Cardiac fibroblast (primary cell): ENCODE measurements around the gene SGIP1.

ENCODE experiments used
- DNase-seq, 2 donors: peaks; one replicate each; pipeline versions ENCODE4 v3.0.0 to v3.0.0-alpha.2; 2010; ENCODE audit warnings: low read depth in 2 of 2
- H3K4me3 ChIP-seq, 2 donors: replicated peaks in 1 of 2; 1 replicate in 1 of 2; 2 replicates in 1 of 2; pipeline ENCODE4 v1.5.1; 2011; ENCODE audit warnings: low read depth in 2 of 2, low read length in 2 of 2, mild to moderate bottlenecking in 2 of 2, moderate library complexity in 1 of 2
- TF ChIP-seq, protein P1 (sequence below): IDR thresholded peaks from one replicate; pipeline ENCODE4 v1.5.1; 2011; ENCODE audit warnings: low read depth, mild to moderate bottlenecking, low read length, inconsistent platforms

The SGIP1 gene

DNA sequence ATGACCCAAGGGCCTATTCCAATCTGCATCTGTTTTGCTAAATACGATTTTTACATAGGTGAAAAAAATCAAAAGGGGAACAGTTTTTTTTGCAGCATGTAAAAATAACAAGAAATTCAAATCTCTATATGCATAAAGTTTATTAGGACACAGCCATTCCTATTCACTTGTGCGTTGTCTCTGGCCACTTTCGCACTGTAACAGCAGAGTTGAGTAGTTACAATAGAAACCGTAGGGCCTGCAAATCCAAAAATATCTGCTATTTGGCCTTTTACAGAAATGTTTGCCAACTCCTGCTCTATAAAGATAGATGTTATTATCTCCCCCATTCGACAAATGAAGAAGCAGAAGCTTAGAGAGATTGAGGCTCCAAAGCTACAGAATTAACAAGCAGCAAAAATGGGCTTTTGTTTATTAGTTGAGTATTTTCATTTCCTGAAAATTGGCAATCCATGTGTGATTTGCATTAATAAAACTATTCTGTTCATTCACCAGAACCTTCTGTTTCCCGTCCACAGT is 223.8 kb downstream of the SGIP1 start:
- no peak overlapping the region for H3K4me3 ChIP-seq
- DNase-seq, result no peak
- TF ChIP-seq, protein P1, sequence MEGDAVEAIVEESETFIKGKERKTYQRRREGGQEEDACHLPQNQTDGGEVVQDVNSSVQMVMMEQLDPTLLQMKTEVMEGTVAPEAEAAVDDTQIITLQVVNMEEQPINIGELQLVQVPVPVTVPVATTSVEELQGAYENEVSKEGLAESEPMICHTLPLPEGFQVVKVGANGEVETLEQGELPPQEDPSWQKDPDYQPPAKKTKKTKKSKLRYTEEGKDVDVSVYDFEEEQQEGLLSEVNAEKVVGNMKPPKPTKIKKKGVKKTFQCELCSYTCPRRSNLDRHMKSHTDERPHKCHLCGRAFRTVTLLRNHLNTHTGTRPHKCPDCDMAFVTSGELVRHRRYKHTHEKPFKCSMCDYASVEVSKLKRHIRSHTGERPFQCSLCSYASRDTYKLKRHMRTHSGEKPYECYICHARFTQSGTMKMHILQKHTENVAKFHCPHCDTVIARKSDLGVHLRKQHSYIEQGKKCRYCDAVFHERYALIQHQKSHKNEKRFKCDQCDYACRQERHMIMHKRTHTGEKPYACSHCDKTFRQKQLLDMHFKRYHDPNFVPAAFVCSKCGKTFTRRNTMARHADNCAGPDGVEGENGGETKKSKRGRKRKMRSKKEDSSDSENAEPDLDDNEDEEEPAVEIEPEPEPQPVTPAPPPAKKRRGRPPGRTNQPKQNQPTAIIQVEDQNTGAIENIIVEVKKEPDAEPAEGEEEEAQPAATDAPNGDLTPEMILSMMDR, result no peak

DNA sequence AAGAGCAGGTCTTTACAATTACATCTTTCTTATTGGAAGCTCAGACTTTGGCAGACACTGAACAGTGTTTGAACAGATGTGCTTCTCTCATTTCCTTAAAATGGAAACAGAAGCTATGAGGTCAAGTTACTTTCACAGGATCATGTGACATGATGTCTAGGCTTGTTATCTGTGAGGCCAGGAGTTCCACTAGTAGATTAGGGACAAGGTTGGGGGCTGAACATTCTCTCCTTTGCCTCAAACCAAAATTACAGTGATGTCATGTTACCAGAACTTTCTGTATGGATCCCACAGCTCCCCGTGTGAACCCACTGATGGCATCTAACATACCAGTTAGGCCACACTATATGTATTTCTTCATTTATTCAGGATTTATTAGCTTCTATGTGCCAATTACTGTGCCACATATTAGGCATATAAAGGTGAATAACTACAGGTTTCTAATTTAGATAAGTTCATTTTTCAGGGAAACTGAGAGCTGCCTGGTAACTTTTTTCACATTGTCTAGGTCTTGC is 224.3 kb downstream of the SGIP1 start:
- DNase-seq, result no peak
- TF ChIP-seq, protein P1, result no peak
- no peak overlapping the region for H3K4me3 ChIP-seq

DNA sequence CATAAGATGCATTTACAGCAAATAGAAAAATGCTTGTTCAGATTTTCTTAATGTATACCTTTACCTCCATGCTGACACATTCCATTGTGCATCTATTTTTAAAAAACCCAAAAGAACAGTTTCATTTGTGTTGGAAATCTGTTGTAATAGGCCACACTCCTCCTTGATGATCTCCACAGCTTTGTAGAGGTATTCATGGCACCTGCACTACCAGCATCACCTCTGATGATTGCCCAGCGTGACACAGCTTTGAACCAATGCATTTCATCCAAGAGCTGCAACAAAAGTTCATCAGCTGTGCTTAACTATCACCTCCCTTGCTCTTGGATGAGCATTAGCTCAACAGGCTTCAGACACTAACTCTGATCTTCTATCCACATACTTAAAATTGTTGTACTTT is 226.6 kb downstream of the SGIP1 start:
- no peak overlapping the region for H3K4me3 ChIP-seq
- no peak for DNase-seq
- TF ChIP-seq, protein P1, result no peak

DNA sequence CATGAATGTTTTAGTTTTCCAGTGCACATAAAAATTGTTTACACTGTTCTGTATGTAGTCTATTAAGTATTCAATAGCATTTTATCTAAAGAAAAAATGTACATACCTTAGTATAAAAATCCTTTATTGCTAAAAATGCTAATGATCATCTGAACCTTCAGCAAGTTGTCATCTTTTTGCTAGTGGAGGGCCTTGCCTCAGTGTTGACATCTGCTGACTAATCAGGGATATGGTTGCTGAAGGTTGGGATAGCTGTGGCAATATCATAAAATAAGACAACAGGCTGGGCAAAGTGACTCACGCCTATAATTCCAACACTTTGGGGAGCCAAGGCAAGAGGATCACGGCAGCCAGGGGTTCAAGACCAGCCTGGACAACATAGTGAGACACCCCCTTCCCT is 227.3 kb downstream of the SGIP1 start:
- TF ChIP-seq, protein P1, result peak; percentile 14
- DNase-seq, result peak; percentile 51 to 71
- H3K4me3 ChIP-seq, result no peak overlapping the region

DNA sequence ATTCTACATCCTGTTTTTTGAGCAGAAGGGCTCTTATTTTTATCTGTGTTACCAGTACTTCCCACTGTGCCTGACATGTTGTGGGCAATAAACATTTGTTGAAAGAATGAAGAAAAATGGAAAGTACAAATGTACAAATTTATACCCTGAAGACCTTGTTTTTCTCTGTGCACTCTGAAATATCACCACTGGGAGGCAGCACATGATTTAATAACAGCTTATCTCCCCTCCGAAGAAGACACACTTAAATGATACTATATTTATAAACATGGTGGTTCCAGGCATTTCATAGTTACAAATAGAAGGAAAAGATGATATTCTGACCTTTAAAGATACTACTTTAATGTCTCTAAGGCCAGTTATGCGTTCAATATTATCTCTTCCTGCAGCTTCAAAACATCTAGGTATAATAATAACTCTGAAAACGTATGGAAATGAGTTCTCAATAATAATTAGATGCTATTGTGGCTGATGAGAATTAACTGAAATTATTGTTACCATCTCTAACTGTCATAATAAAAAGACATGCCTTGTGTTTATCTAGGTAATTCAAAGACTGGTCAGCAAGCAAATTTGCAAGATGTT is 231.1 kb downstream of the SGIP1 start:
- H3K4me3 ChIP-seq, result no peak overlapping the region
- DNase-seq, result peak; percentile 79 to 80
- TF ChIP-seq, protein P1, result peak; percentile 63

DNA sequence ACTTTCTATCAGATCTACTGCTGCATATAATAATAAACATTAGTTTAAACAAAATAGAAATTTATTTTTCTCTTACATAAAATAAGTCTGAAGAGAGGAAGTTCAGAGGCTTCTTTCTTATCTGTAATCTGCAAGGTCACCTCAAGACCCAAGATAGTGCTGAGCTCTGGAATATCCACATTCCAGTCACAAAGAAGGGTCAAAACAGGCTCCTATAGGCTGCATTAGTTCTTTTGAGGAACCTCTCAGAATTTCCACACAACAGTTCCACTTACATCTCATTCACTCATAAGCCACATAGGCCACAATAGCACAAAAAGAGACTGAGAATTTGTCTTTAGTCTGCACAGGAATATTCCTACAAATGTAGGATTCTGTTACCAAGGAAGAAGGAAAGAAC is 233.7 kb downstream of the SGIP1 start:
- no peak overlapping the region for H3K4me3 ChIP-seq
- DNase-seq, result no peak
- TF ChIP-seq, protein P1, result no peak
